ENCODE results near the gene CRCP.

Gene CRCP

GRCh38 chr7:66138994-66139752 is 24.5 kb downstream of the CRCP start:
- TF ChIP-seq EZH2phosphoT487 (IDR thresholded peaks at IDR 0.05; ENCODE audit: low read length): no peak
- no peak for TF ChIP-seq EZH2 (optimal IDR thresholded peaks at IDR 0.05; ENCODE audit: low read depth, low read length)
- TF ChIP-seq CTCF (IDR thresholded peaks at IDR 0.05; ENCODE audit: low read length): no peak
- no peaks in the 10 kb centered on the region for H4K20me1 ChIP-seq (ENCODE audit: insufficient read depth, low read length)
- peaks cover 49% of the 10 kb centered on the region for H3K79me2 ChIP-seq (ENCODE audit: low read length)
- no peaks in the 10 kb centered on the region for H3K4me1 ChIP-seq (ENCODE audit: low read length)
- no peaks in the 10 kb centered on the region for H3K27me3 ChIP-seq (replicated peaks; ENCODE audit: insufficient read depth, low read length)
- no peak overlapping the region for H3K4me3 ChIP-seq (ENCODE audit: low read length)
- H3K9me3 ChIP-seq (replicated peaks; ENCODE audit: insufficient read depth, low read length): no peaks in the 10 kb centered on the region
- peaks cover 14% of the 10 kb centered on the region for H3K36me3 ChIP-seq (replicated peaks; ENCODE audit: insufficient read depth, low read length)
- H3F3A ChIP-seq (ENCODE audit: insufficient read depth, low read length): no peaks in the 10 kb centered on the region
- H3K9me2 ChIP-seq (replicated peaks; ENCODE audit: insufficient read depth, low read length): no peaks in the 10 kb centered on the region
- H2AFZ ChIP-seq (ENCODE audit: low read length): no peak overlapping the region
- DNase-seq: no peak
- no peak overlapping the region for H3K9ac ChIP-seq (ENCODE audit: low read length)
- H3K4me2 ChIP-seq (ENCODE audit: low read depth, low read length): no peak overlapping the region
- H3K27ac ChIP-seq (ENCODE audit: low read length): no peak overlapping the region

- DNase-seq: no peak
- H3K4me1 ChIP-seq (ENCODE audit: low read length): no peaks in the 10 kb centered on the region
- H2AFZ ChIP-seq (ENCODE audit: low read length): no peak overlapping the region
- H3K36me3 ChIP-seq (replicated peaks; ENCODE audit: insufficient read depth, low read length): peaks cover 14% of the 10 kb centered on the region
- H3K9me3 ChIP-seq (replicated peaks; ENCODE audit: insufficient read depth, low read length): no peaks in the 10 kb centered on the region
- peaks cover 60% of the 10 kb centered on the region for H3K79me2 ChIP-seq (ENCODE audit: low read length)
- TF ChIP-seq EZH2phosphoT487 (IDR thresholded peaks at IDR 0.05; ENCODE audit: low read length) (no peak), EZH2 (optimal IDR thresholded peaks at IDR 0.05; ENCODE audit: low read depth, low read length) (no peak), CTCF (IDR thresholded peaks at IDR 0.05; ENCODE audit: low read length) (no peak)
- H3K27ac ChIP-seq (ENCODE audit: low read length): no peak overlapping the region
- no peaks in the 10 kb centered on the region for H3K27me3 ChIP-seq (replicated peaks; ENCODE audit: insufficient read depth, low read length)
- no peak overlapping the region for H3K4me3 ChIP-seq (ENCODE audit: low read length)
- H4K20me1 ChIP-seq (ENCODE audit: insufficient read depth, low read length): no peaks in the 10 kb centered on the region
- no peak overlapping the region for H3K9ac ChIP-seq (ENCODE audit: low read length)
- H3K9me2 ChIP-seq (replicated peaks; ENCODE audit: insufficient read depth, low read length): no peaks in the 10 kb centered on the region
- no peaks in the 10 kb centered on the region for H3F3A ChIP-seq (ENCODE audit: insufficient read depth, low read length)
- no peak overlapping the region for H3K4me2 ChIP-seq (ENCODE audit: low read depth, low read length)
Measured at GRCh38 chr7:66140924-66141323, 26.3 kb downstream of the CRCP start.

- Histone ChIP-seq H3K4me2 (ENCODE audit: low read depth, low read length) (no peak overlapping the region), H3F3A (ENCODE audit: insufficient read depth, low read length) (no peaks in the 10 kb centered on the region), H2AFZ (ENCODE audit: low read length) (no peak overlapping the region), H3K79me2 (ENCODE audit: low read length) (peaks cover 62% of the 10 kb centered on the region), H3K27me3 (replicated peaks; ENCODE audit: insufficient read depth, low read length) (no peaks in the 10 kb centered on the region), H4K20me1 (ENCODE audit: insufficient read depth, low read length) (no peaks in the 10 kb centered on the region), H3K9me3 (replicated peaks; ENCODE audit: insufficient read depth, low read length) (no peaks in the 10 kb centered on the region), H3K4me1 (ENCODE audit: low read length) (no peaks in the 10 kb centered on the region), H3K27ac (ENCODE audit: low read length) (no peak overlapping the region), H3K9me2 (replicated peaks; ENCODE audit: insufficient read depth, low read length) (no peaks in the 10 kb centered on the region), H3K4me3 (ENCODE audit: low read length) (no peak overlapping the region), H3K9ac (ENCODE audit: low read length) (no peak overlapping the region), H3K36me3 (replicated peaks; ENCODE audit: insufficient read depth, low read length) (peaks cover 18% of the 10 kb centered on the region)
- no peak for DNase-seq
- TF ChIP-seq EZH2 (optimal IDR thresholded peaks at IDR 0.05; ENCODE audit: low read depth, low read length) (no peak), CTCF (IDR thresholded peaks at IDR 0.05; ENCODE audit: low read length) (no peak), EZH2phosphoT487 (IDR thresholded peaks at IDR 0.05; ENCODE audit: low read length) (no peak)
Measured at GRCh38 chr7:66142334-66142733, 27.7 kb downstream of the CRCP start.

Data from MM.1S (cell line).